Activated naive CD8-positive, alpha-beta T cell treated with anti-CD3 and anti-CD28 coated beads, Interleukin-2, amount 10 ng/mL, durations not matched to agents 7 days and 5 days (primary cell): ENCODE results near the gene JAGN1. TPM values are rescaled to one million over a fixed set of nuclear protein-coding genes. Genes with fewer than 3 reads are reported as not detected.
"Not testable (repeated sequence)": the region's sequence is repeated elsewhere in the genome, so short reads cannot be mapped to it uniquely, and the experiment has no call there.

Experiments
- ATAC-seq: fragments of 150-1000 bp; cut with Tn5 transposase; one replicate; pipeline ENCODE4 v1.10.0; 2021; ENCODE audit warnings: low read depth, moderate library complexity
- POLR2A ChIA-PET: fragments of 350-600 bp; sonication (Branson Sonifier 250); formaldehyde crosslinking; loops from one replicate; lab custom pipeline; 2021; ENCODE audit warnings: antibody characterized with exemption; lab: Charles Lee
- DNase-seq: peaks from one replicate; pipeline ENCODE4 v3.0.0; 2021
- H3K27ac Mint-ChIP-seq: one replicate; pipeline ENCODE4 v1.8.0; 2022; ENCODE audit warnings: mild to moderate bottlenecking, mixed read lengths
- H3K27me3 Mint-ChIP-seq: one replicate; pipeline ENCODE4 v1.8.0; 2022; ENCODE audit warnings: mild to moderate bottlenecking, moderate library complexity, mixed read lengths
- H3K36me3 Mint-ChIP-seq: one replicate; pipeline ENCODE4 v1.8.0; 2021; ENCODE audit warnings: mild to moderate bottlenecking, mixed read lengths
- H3K4me1 Mint-ChIP-seq: one replicate; pipeline ENCODE4 v1.8.0; 2021; ENCODE audit warnings: mixed read lengths
- H3K4me3 Mint-ChIP-seq: one replicate; pipeline ENCODE4 v1.8.0; 2022; ENCODE audit warnings: mild to moderate bottlenecking, moderate library complexity, mixed read lengths
- H3K9me3 Mint-ChIP-seq: one replicate; pipeline ENCODE4 v1.8.0; 2021; ENCODE audit warnings: mixed read lengths
- total RNA-seq, 2 experiments: library from RNA; stranded (reverse); gene quantifications; one replicate each; pipeline ENCODE4 v1.2.3, GENCODE V29; 2021

JAGN1 gene
- total RNA-seq, 2 experiments from 2014 or later, result 31.5 to 34.2 TPM

DNA sequence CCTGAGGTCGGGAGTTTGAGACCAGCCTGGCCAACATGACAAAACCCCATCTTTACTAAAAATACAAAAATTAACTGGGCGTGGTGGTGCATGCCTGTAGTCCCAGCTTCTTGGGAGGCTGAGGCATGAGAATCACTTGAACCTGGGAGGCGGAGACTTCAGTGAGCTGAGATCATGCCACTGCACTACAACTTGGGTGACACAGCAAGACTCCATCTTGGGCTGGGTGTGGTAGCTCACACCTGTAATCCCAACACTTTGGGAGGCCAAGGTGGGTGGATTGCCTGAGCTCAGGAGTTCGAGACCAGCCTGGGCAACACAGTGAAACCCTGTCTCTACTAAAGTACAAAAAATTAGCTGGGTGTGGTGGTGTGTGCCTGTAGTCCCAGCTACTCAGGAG, 14.2 kb upstream of the JAGN1 start:
- H3K27me3 Mint-ChIP-seq, H3K4me3 Mint-ChIP-seq, H3K4me1 Mint-ChIP-seq, DNase-seq, H3K27ac Mint-ChIP-seq, ATAC-seq, H3K36me3 Mint-ChIP-seq, H3K9me3 Mint-ChIP-seq: not testable (repeated sequence)
- POLR2A ChIA-PET, result interaction anchor here (1.8 kb wide), 1 partner anchor 14 kb away, joined by 5 read pairs; the partner anchor contains the start of gene JAGN1

DNA sequence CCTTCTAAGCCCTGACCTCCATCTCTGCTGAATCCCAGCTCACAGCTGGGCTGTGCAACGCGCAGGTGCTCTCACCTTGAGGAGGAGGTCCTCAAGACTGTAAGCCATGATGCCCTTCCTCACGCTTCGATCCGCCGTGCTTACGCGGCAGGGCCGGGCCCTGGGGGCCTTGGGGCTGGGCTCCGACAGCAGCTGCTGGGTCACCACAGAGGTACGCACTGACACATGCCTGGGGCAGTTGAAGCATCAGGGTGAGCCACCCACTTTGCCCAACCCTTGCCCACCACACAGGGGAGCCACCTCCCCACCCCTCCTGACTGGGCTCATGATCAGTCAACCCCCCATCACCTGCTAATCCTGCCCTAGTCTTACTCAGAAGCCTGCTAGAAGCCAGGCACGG, 13.4 kb upstream of the JAGN1 start:
- DNase-seq, result no peak
- POLR2A ChIA-PET, result interaction anchor here (1.8 kb wide), 1 partner anchor 13 kb away, joined by 5 read pairs; the partner anchor contains the start of gene JAGN1
- H3K4me3 Mint-ChIP-seq, result no peak overlapping the region

DNA sequence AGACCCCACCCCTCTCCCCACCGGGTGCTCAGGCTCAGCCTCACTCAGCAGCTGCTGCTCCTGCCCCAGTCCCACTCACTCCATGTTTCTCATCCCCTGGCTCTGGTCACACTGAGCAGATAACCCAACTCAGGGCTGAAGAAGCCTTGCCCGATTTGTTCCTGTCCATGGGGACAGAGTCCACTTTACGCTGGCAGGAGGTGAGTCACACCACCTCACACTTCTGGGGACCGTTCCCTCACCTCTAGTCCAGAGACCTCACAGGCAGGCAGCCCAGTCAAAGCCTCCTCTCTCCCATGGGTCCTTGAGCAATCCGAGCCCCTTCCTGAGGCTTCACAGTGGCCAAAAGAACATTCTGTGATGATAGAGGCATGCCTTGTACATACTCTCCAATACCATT, 11.7 kb upstream of the JAGN1 start:
- H3K27me3 Mint-ChIP-seq, result peaks cover 5% of the 10 kb centered on the region
- H3K27ac Mint-ChIP-seq, result no peak overlapping the region
- no peaks in the 10 kb centered on the region for H3K4me1 Mint-ChIP-seq
- POLR2A ChIA-PET, result no interaction called here
- H3K36me3 Mint-ChIP-seq, result no peaks in the 10 kb centered on the region
- no peak for ATAC-seq
- DNase-seq, result no peak
- H3K9me3 Mint-ChIP-seq, result no peaks in the 10 kb centered on the region
- H3K4me3 Mint-ChIP-seq, result no peak overlapping the region

More for the DNA sequence above, 13.4 kb upstream of the JAGN1 start:
- Mint-ChIP-seq H3K4me1 (no peaks in the 10 kb centered on the region), H3K27ac (no peak overlapping the region), H3K27me3 (peaks cover 9% of the 10 kb centered on the region), H3K36me3 (no peaks in the 10 kb centered on the region), H3K9me3 (no peaks in the 10 kb centered on the region)
- ATAC-seq, result no peak

DNA sequence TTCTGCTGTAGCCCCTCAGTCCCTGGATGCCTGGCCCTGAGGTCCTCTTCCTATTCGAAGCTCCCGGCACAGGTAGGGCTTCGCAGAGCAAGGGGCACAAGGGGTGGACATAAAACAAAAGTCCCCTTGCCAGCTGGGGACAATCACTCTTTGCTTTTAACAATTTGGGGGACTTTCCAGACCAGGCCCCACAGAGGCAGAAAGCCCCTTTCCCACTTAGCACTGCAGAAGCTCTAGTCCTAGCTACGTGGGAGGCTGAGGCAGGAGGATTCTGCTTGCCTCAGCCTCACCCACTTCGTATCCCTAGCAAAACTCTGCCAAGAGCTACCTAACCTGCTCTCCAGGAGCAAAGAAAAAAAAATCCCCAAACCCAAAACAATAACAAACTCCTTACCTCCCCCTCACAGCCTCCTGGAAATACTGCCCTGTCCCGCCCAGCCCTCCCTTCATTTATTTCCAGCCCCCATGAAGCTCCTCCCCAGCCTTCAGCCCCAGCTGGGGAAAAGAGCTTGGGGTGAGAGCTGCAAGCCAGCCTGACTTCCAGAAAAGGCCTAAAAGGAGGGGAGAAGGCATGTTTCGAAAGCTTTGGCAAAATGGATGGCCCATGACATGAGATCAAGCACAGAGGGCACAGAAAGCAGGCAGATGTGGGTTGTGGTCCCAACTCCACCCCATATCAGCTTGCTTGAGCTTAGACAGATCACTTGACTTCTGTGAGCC, 10.4 kb upstream of the JAGN1 start, which contains the start of gene CIDEC:
Gene CIDEC (minus strand): TSS at position 424 of the 720 bp plus-strand sequence. CDS start 1,767 bp downstream, outside the sequence.
- Mint-ChIP-seq H3K36me3 (no peaks in the 10 kb centered on the region), H3K27me3 (peaks cover 5% of the 10 kb centered on the region), H3K9me3 (no peaks in the 10 kb centered on the region), H3K27ac (no peak within 1 kb of the TSS), H3K4me1 (no peaks in the 10 kb centered on the region), H3K4me3 (no peak within 1 kb of the TSS)
- ATAC-seq (no peak), DNase-seq (no peak)
- POLR2A ChIA-PET, result interaction anchor here (0.6 kb wide), 1 partner anchor 10 kb away, joined by 3 read pairs; no protein-coding TSS in a partner anchor

DNA sequence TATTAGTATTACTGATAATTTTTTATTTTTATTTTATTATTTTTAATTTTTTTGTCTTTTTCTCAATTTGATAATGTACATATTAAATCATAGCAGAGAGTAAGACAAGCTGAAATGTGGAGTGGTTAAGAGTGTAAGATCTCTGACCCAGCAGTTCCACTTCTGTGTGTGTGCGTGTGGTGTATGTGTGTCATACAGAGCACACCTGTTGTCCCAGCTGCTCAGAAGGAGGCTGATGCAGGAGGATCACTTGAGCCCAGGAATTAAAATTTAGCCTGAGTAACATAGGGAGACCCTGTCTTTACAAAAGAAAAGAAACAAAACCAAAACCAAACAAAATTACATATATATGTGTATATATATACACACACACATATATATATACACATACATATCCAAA, 9.0 kb upstream of the JAGN1 start:
- H3K36me3 Mint-ChIP-seq, result no peaks in the 10 kb centered on the region
- no peak overlapping the region for H3K4me3 Mint-ChIP-seq
- no peak overlapping the region for H3K27ac Mint-ChIP-seq
- DNase-seq (no peak), ATAC-seq (no peak)
- H3K9me3 Mint-ChIP-seq, result no peaks in the 10 kb centered on the region
- POLR2A ChIA-PET, result no interaction called here
- no peaks in the 10 kb centered on the region for H3K4me1 Mint-ChIP-seq
- peaks cover 5% of the 10 kb centered on the region for H3K27me3 Mint-ChIP-seq

DNA sequence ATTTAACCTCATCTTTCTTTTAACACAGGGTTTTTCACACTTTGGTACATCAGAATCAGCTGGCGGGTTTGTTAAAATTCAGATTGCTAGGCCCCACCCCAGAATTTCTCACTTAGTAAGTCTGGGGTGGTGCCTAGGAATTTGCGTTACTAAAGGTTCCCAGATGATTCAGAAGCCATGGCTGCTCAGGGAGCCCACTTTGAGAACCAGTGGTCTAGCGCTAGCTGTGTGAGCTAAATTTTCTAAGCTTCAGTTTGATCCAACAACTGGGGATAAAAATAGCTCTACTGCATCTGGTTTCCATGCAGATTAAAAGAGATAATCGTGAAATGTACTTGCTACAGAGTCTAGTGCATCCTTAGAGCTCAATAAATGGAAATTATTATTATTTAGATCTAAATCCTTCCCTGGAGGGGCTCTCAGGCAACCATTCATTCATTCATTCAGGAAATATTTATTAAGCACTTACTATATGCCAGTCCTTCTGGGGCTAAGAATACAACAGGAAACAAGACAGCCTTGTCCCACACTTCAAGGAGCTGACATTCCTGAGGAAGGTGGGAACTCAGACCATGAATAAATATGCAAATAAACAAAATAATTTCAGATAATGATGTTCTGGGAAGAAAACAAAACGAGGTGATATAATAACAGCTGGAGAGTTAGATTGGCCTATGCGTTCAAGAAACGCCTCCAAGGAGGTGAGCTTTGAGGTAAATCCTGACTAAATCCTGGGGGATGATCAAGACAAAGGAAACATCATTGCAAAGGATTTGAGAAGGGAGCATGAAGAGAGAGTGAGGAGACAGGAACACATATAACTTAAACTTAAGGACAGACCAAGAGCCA, 6.5 kb upstream of the JAGN1 start:
- POLR2A ChIA-PET, result interaction anchor here (0.5 kb wide), 1 partner anchor 129 kb away, joined by 4 read pairs; no protein-coding TSS in a partner anchor
- Mint-ChIP-seq H3K4me3 (no peak overlapping the region), H3K36me3 (no peaks in the 10 kb centered on the region), H3K27me3 (no peaks in the 10 kb centered on the region), H3K27ac (no peak overlapping the region), H3K4me1 (no peaks in the 10 kb centered on the region), H3K9me3 (no peaks in the 10 kb centered on the region)
- DNase-seq, result no peak
- no peak for ATAC-seq

DNA sequence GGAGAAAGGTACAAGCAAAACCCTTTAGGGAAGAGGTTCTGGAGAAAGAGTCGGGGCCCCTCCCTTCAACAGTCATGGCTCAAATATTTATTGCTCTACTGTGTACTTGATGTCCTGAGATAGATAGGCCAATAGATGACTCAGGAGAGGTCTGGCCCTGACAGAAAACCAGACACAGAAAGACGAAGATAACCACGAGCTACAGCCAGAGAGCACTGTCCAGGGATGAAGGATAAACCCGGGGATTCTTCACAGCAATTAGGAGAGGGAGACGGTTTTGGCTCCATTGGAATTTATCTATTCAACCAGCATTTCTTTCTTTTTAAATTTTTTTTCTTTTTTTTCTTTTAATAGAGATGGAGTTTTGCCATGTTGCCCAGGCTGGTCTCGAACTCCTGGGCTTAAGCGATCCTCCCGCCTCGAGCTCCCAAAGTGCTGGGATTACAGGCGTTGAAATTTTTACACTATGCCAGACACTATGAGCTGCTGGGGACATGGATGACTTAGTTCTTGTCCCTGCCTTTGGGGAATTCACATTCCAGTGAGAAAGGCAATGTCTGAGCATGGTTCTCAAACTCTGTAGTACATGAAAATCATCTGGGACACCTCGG, 5.8 kb upstream of the JAGN1 start:
- no peaks in the 10 kb centered on the region for H3K36me3 Mint-ChIP-seq
- ATAC-seq (no peak), DNase-seq (no peak)
- peaks cover 2% of the 10 kb centered on the region for H3K4me1 Mint-ChIP-seq
- H3K27me3 Mint-ChIP-seq, result no peaks in the 10 kb centered on the region
- POLR2A ChIA-PET, result interaction anchor here (0.5 kb wide), 1 partner anchor 128 kb away, joined by 4 read pairs; no protein-coding TSS in a partner anchor
- no peak overlapping the region for H3K27ac Mint-ChIP-seq
- no peak overlapping the region for H3K4me3 Mint-ChIP-seq
- H3K9me3 Mint-ChIP-seq, result no peaks in the 10 kb centered on the region

DNA sequence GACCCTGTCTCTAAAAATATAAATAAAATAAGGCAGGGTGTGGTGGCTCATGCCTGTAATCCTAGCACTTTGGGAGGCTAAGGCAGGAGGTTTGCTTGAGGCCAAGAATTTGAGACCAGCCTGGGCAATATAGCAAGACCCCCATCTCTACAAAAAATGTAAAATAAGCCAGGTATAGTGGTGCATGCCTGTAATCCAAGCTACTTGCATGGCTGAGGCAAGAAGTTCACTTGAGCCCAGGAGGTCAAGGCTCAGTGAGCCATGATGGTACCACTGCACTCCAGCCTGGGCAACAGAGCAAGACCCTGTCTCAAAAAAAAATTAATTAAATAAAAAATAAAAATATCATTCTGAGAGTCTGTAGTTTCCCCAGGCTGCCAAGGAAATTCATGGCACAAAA, 4.1 kb upstream of the JAGN1 start:
- peaks cover 2% of the 10 kb centered on the region for H3K36me3 Mint-ChIP-seq
- peaks cover 9% of the 10 kb centered on the region for H3K4me1 Mint-ChIP-seq
- no peaks in the 10 kb centered on the region for H3K9me3 Mint-ChIP-seq
- no peaks in the 10 kb centered on the region for H3K27me3 Mint-ChIP-seq
- POLR2A ChIA-PET, result interaction anchor here (1.2 kb wide), 1 partner anchor 237 kb away, joined by 3 read pairs; the partner anchor contains the start of gene MTMR14
- H3K27ac Mint-ChIP-seq, result no peak overlapping the region
- ATAC-seq (no peak), DNase-seq (no peak)
- no peak overlapping the region for H3K4me3 Mint-ChIP-seq

DNA sequence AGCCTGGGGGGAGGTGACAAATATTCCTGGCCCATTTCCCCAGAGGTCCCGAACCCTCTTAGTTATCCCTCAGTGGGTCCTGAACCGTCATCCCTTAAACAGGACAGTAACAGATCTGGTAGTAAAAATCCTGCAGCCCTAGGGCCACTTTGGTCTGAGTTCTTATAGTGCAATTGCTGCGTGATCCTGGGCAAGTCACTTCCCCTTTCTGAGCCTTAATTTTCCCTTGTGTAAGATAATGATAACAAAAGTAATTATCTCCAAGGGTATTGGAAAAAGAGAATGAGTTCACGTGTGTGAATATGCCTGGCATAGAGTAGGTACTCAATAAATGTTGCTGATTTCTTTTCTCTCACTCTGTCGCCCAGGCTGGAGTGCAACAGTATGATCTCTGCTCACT, 2.9 kb upstream of the JAGN1 start:
- H3K4me1 Mint-ChIP-seq, result peaks cover 15% of the 10 kb centered on the region
- POLR2A ChIA-PET, result no interaction called here
- H3K27ac Mint-ChIP-seq, result no peak overlapping the region
- H3K27me3 Mint-ChIP-seq, result no peaks in the 10 kb centered on the region
- H3K4me3 Mint-ChIP-seq, result no peak overlapping the region
- DNase-seq (no peak), ATAC-seq (no peak)
- peaks cover 6% of the 10 kb centered on the region for H3K36me3 Mint-ChIP-seq
- H3K9me3 Mint-ChIP-seq, result no peaks in the 10 kb centered on the region

DNA sequence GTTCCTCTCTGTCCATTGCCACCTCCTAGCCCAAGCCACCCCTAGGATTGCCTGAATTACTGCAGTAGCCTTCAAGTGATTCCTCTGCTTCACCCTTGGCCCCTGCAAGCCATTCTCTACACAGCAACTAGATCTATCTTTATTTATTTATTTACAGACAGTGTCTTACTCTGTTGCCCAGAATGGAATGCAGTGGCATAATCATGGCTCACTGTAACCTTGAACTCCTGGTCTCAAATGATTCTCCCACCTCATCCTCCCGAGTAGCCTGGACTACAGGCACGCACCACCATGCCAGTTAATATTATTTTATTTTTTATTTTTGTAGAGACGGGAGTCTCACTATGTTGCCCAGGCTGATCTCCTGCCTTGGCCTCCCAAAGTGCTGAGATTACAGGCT, 1.9 kb upstream of the JAGN1 start:
- POLR2A ChIA-PET, result interaction anchor here (0.9 kb wide), 1 partner anchor 134 kb away, joined by 3 read pairs; no protein-coding TSS in a partner anchor
- Mint-ChIP-seq H3K27ac (no peak overlapping the region), H3K4me3 (no peak overlapping the region)

DNA sequence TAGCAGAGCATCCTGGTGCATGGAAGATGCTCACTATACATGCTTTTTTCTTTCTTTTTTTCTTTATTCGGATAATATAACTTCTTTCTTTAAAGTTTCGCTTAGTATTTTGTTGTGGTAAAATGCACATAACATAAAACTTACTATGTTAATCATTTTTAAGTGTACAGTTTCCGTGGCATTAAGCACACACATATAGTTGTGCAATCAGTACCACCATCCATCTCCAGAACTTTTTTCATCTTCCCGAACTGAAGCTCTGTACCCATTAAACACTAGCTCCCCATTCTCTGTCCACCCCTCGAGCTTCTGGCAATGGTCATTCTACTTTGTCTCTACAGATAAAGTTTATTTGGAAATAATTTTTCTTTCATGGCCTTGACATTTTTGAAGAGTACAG, 1.0 kb upstream of the JAGN1 start:
- peaks cover 29% of the 10 kb centered on the region for H3K4me1 Mint-ChIP-seq
- peaks cover 22% of the 10 kb centered on the region for H3K36me3 Mint-ChIP-seq
- DNase-seq (no peak), ATAC-seq (no peak)
- H3K9me3 Mint-ChIP-seq, result no peaks in the 10 kb centered on the region
- no peaks in the 10 kb centered on the region for H3K27me3 Mint-ChIP-seq
- H3K27ac Mint-ChIP-seq, result no peak overlapping the region
- POLR2A ChIA-PET, result interaction anchor here (0.9 to 3.3 kb wide), 3 partner anchors 13 to 135 kb away, joined by 3 to 32 read pairs (median 5); partner anchors contain the start of gene IL17RE
- no peak overlapping the region for H3K4me3 Mint-ChIP-seq

More for the DNA sequence above, 1.9 kb upstream of the JAGN1 start:
- peaks cover 14% of the 10 kb centered on the region for H3K36me3 Mint-ChIP-seq
- peaks cover 23% of the 10 kb centered on the region for H3K4me1 Mint-ChIP-seq
- no peak for ATAC-seq
- DNase-seq, result no peak
- H3K27me3 Mint-ChIP-seq, result no peaks in the 10 kb centered on the region
- H3K9me3 Mint-ChIP-seq, result no peaks in the 10 kb centered on the region

DNA sequence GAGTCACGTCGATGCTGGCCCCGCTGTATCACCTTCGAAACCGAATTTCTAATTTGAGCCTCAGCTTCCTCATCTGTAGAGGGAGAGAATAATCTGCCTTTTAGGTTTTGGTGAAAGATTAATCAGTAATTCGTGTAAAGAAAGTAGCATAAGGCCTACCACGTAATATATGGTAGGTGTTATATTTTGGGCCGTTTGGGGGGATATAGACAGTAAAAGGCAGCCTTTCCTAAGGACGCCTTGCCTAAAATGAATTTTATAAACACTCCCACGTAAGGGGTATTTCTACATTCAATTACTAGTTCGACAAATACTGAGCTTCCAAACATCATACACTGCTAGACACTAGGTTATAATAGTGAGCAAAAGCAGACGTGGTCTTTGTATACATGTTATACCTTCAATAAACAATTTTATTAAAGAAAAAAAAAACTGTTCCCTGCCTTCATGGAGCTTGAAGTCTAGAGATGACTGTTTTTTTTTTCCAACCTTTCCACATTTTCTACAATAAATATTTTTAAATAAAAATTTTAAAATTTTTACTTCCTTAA, 737 bp downstream of the JAGN1 start:
- Mint-ChIP-seq H3K27ac (peak overlapping the region; percentile 99), H3K36me3 (peaks cover 31% of the 10 kb centered on the region), H3K27me3 (no peaks in the 10 kb centered on the region), H3K4me1 (peaks cover 35% of the 10 kb centered on the region), H3K4me3 (peak overlapping the region; percentile 97), H3K9me3 (no peaks in the 10 kb centered on the region)
- no peak for ATAC-seq
- POLR2A ChIA-PET, result interaction anchor here (0.7 to 3.6 kb wide), 13 partner anchors 11 to 429 kb away, joined by 3 to 32 read pairs (median 4); partner anchors contain the start of genes CRELD1, IL17RE, RPUSD3 and SEC13
- DNase-seq, result no peak
